ENCODE results near the gene IMMP2L. TPM values are rescaled to one million over a fixed set of nuclear protein-coding genes. Genes with fewer than 3 reads are reported as not detected.

Gene IMMP2L
- total RNA-seq, 4 donors from 2014 or later, result 19.0 to 37.2 (median 21.3) TPM

DNA sequence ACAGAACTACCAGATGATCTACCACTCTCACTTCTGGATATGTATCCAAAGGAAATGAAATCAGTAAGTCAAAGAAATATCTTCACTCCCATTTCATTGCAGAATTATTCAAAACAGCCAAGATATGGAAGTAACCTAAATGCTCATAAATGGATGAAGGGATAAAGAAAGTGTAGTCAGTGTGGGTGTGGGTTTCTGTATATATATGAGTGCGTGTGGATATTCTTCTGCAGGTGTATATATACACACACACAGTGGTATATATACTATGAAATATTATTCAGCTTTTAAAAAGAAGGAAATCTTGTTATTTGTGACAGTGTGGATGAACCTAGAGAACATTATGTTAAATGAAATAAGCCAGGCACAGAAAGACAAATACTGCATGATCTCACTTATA lies 48.7 kb downstream of the IMMP2L start:
- TF ChIP-seq, protein P1, sequence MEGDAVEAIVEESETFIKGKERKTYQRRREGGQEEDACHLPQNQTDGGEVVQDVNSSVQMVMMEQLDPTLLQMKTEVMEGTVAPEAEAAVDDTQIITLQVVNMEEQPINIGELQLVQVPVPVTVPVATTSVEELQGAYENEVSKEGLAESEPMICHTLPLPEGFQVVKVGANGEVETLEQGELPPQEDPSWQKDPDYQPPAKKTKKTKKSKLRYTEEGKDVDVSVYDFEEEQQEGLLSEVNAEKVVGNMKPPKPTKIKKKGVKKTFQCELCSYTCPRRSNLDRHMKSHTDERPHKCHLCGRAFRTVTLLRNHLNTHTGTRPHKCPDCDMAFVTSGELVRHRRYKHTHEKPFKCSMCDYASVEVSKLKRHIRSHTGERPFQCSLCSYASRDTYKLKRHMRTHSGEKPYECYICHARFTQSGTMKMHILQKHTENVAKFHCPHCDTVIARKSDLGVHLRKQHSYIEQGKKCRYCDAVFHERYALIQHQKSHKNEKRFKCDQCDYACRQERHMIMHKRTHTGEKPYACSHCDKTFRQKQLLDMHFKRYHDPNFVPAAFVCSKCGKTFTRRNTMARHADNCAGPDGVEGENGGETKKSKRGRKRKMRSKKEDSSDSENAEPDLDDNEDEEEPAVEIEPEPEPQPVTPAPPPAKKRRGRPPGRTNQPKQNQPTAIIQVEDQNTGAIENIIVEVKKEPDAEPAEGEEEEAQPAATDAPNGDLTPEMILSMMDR (IDR thresholded peaks at IDR 0.05; ENCODE audit: low read depth), result no peak

DNA sequence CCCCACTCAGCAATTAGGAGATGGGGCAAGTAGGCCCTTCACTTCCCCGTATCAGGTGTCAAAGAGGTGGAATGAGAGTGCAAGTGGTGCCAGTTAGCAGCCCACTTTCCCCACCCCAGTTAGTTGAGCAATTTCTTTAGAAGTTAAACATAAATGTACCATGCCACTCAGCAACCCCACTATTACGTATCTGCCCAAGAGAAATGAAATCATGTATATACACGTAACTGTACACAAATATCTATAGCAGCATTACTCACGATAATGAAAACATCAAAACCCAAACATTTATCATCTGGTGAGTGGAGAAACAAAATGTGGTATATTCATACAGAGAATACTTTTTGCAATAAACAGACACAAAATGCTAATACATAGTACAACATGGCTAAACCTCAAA lies 50.4 kb downstream of the IMMP2L start:
- TF ChIP-seq, protein P1 (IDR thresholded peaks at IDR 0.05; ENCODE audit: low read depth), result no peak

DNA sequence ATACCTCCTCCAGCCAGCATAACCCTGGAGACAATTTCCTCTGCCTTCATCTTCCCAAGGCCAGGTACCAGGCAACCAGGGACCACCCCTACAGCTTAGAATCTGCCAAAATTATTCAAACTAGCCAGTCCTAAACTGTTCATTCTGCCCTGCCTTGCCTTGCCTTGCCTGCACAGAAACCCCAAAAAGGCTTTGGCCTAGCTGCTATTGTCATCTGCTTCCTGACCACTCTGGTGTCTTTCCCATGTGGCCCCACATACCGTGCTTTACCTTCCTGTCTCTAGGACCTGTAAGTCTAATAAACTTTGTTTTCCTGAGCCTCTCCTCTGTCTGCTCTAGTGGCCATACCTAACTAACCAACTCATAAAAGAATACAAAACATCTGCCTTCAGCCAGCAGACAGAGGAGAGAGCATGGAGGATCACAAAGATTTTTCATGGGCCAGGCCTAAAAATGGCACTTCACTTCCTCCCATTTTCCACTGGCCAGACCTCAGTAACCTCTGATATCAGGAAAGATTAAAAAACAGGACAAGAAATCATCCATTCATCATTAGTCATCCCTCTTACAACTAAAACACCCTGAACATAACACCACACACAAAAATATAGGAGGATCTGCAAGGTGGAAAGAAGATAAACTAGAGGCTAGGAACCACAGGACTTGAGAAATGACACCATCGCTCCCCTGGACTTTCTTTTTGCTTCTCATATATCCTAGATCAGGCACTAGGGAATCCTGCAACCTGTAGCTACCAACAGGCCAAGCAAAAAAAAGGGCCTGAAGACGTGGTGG lies 51.5 kb downstream of the IMMP2L start:
- TF ChIP-seq, protein P1 (IDR thresholded peaks at IDR 0.05; ENCODE audit: low read depth), result no peak

DNA sequence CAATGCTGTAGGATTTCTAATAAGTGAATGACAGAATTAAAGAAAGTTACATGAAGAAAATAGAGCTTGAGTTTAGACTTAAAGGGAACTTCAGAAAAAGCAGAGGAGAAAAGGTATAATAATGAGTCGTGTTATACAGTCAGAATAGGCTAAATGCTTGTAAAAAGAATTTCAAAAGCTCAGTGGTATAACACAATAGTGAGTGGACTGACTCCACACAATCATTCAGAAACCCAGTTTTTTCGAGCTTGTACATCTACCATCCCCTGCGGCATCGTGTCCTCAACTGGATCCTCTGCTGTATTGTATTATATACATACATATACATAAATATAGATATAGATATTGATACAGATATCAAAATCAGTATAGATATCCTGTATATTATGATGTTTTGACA lies 52.2 kb downstream of the IMMP2L start:
- TF ChIP-seq, protein P1 (IDR thresholded peaks at IDR 0.05; ENCODE audit: low read depth), result no peak

DNA sequence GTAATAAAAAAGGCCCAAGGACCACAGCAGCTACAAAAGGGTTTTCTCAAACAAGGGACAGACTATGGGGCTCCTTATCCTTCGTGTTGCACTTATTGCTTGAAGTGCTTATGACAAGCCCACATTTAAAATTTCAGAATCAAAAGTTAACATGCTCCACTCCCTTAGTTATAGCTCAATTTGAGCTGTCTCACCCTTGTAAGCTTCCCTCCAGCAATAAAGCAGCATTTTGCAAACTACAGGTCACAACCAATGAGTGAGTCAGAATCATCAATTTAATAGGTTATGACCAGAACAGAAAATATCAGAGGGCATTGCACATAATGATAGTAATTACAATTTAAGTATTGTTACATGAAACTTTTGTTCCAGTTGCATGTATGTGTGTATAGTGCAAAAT lies 53.0 kb downstream of the IMMP2L start:
- TF ChIP-seq, protein P1 (IDR thresholded peaks at IDR 0.05; ENCODE audit: low read depth), result no peak

DNA sequence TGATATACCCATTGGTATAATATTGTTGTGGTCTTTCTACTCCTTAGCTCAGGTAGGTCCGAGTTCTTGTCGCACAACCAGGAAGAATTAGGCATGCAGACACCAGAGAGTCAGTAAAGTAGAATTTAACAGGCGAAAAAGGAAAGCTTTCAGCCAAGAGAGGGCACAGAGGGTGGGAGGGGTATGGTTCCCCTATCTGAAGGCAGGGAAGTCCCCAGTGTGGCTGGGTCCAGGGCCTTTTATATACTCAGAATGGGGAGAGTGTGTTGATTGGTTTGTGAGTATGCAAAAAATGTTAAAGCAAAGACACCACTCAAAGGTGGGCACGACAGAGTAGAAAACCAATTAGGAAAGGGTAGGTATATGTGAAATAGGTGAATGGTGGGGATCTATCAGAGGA lies 53.9 kb downstream of the IMMP2L start:
- TF ChIP-seq, protein P1 (IDR thresholded peaks at IDR 0.05; ENCODE audit: low read depth), result no peak

DNA sequence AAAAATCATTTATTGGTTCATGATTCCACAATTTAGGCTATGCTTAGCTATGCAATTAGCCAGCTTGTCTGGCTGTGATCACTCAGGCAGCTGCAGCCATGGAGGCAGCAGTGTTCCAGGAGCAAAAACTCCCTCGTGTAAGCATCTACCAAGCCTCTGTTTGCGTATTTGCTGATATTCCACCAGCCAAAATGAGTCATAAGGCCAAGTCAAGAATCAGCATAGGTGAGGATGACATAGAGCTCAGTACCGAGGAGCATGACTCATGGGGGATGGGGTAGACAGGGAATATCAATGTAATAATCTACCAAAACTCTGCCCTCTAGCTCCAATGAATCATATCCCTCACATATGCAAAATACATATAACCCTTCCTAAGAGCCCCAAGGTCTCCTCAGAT lies 63.3 kb downstream of the IMMP2L start:
- TF ChIP-seq, protein P1 (IDR thresholded peaks at IDR 0.05; ENCODE audit: low read depth), result no peak

Measured in subcutaneous adipose tissue (tissue), 4 donors.